ENCODE measurements around the gene ITPR1. TPM values are rescaled to one million over a fixed set of nuclear protein-coding genes. Genes with fewer than 3 reads are reported as not detected.

The ITPR1 gene
- total RNA-seq, 1 experiment from 2014 or later, result 7.5 TPM

GRCh38 chr3:4836516-4836915 is 343.4 kb downstream of the ITPR1 start:
- no TSS peak for BruUV-seq (replicated peaks)
- Mint-ChIP-seq H3K4me3 (ENCODE audit: unreplicated experiment) (no peak overlapping the region), H3K36me3 (ENCODE audit: insufficient read depth, unreplicated experiment) (no peaks in the 10 kb centered on the region), H3K4me1 (ENCODE audit: insufficient read depth, unreplicated experiment) (peaks cover under 1% of the 10 kb centered on the region), H3K27me3 (ENCODE audit: insufficient read depth, unreplicated experiment) (no peaks in the 10 kb centered on the region), H3K27ac (ENCODE audit: low read depth, unreplicated experiment) (no peak overlapping the region), H3K9me3 (ENCODE audit: unreplicated experiment) (no peaks in the 10 kb centered on the region)
- POLR2A ChIA-PET, result no interaction called here
- TF ChIP-seq, protein P1, sequence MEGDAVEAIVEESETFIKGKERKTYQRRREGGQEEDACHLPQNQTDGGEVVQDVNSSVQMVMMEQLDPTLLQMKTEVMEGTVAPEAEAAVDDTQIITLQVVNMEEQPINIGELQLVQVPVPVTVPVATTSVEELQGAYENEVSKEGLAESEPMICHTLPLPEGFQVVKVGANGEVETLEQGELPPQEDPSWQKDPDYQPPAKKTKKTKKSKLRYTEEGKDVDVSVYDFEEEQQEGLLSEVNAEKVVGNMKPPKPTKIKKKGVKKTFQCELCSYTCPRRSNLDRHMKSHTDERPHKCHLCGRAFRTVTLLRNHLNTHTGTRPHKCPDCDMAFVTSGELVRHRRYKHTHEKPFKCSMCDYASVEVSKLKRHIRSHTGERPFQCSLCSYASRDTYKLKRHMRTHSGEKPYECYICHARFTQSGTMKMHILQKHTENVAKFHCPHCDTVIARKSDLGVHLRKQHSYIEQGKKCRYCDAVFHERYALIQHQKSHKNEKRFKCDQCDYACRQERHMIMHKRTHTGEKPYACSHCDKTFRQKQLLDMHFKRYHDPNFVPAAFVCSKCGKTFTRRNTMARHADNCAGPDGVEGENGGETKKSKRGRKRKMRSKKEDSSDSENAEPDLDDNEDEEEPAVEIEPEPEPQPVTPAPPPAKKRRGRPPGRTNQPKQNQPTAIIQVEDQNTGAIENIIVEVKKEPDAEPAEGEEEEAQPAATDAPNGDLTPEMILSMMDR (IDR thresholded peaks at IDR 0.05; ENCODE audit: unreplicated experiment), result no peak
- CTCF ChIA-PET, result interaction anchor here (0.6 kb wide), 2 partner anchors 48 to 127 kb away, joined by 3 read pairs; no protein-coding TSS in a partner anchor
- DNase-seq (ENCODE audit: unreplicated experiment), result no peak
- intact Hi-C loops (cut with micrococcal nuclease), result no loop called here

DNA sequence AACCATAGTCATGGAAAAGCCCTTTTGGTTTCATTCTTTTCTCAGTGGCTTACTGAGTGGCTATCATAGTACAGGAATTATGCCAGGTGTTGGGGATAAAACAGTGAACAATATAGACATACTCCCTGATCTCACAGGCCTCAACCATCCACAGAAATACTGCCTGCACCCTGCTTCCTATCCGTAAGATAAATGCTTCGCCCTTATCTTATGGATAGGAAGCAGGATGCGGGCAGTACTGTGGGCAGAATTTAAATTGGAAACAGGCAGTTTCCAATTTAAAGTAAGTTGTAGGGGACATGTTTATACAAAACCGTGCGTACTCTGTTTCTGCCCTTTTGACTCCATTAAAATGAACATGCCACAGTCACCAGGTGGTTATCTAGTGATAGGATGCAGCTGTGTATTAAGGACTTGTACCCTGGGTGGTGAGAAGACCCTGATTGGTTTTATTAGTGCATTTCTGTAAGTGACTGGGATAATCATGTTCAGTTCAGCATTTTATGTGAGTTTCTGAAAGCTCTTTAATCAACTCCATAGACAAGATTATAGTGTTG is 344.3 kb downstream of the ITPR1 start:
- DNase-seq (ENCODE audit: unreplicated experiment), result no peak
- Mint-ChIP-seq H3K4me3 (ENCODE audit: unreplicated experiment) (no peak overlapping the region), H3K27me3 (ENCODE audit: insufficient read depth, unreplicated experiment) (no peaks in the 10 kb centered on the region), H3K4me1 (ENCODE audit: insufficient read depth, unreplicated experiment) (no peaks in the 10 kb centered on the region), H3K27ac (ENCODE audit: low read depth, unreplicated experiment) (no peak overlapping the region), H3K36me3 (ENCODE audit: insufficient read depth, unreplicated experiment) (no peaks in the 10 kb centered on the region), H3K9me3 (ENCODE audit: unreplicated experiment) (no peaks in the 10 kb centered on the region)
- TF ChIP-seq, protein P1 (IDR thresholded peaks at IDR 0.05; ENCODE audit: unreplicated experiment), result no peak
- BruUV-seq (replicated peaks), result no TSS peak
- ChIA-PET CTCF (interaction anchor here (0.6 kb wide), 1 partner anchor 1622 kb away, joined by 6 read pairs; no protein-coding TSS in a partner anchor), POLR2A (interaction anchor here (0.7 kb wide), 1 partner anchor 59 kb away, joined by 3 read pairs; no protein-coding TSS in a partner anchor)
- intact Hi-C loops (cut with micrococcal nuclease), result no loop called here

DNA sequence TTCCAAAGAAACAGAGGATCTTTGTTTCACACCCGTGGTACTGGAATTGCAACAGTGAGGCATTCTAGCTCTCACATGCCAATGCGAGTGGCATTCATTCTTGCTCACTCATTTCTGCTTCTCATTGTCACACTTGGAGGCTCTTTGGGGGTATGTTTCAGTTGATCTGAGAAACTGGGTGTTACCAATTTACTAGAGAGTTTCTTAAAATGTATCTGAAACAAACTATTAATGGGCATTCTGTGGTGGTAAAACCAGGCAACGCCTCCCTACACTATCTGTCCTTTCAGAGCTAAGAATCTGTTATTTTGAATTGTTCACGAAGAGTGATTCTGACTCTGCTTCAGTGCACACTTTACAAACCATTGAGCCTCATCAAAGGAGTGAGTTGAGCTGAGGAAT is 345.5 kb downstream of the ITPR1 start:
- no peaks in the 10 kb centered on the region for H3K27me3 Mint-ChIP-seq (ENCODE audit: insufficient read depth, unreplicated experiment)
- H3K36me3 Mint-ChIP-seq (ENCODE audit: insufficient read depth, unreplicated experiment), result no peaks in the 10 kb centered on the region
- BruUV-seq (replicated peaks), result no TSS peak
- no peaks in the 10 kb centered on the region for H3K9me3 Mint-ChIP-seq (ENCODE audit: unreplicated experiment)
- no peak for DNase-seq (ENCODE audit: unreplicated experiment)
- CTCF ChIA-PET, result interaction anchor here (0.7 to 1.0 kb wide), 2 partner anchors 10 to 11 kb away, joined by 4 read pairs; no protein-coding TSS in a partner anchor
- no peak overlapping the region for H3K27ac Mint-ChIP-seq (ENCODE audit: low read depth, unreplicated experiment)
- POLR2A ChIA-PET, result no interaction called here
- no peaks in the 10 kb centered on the region for H3K4me1 Mint-ChIP-seq (ENCODE audit: insufficient read depth, unreplicated experiment)
- TF ChIP-seq, protein P1 (IDR thresholded peaks at IDR 0.05; ENCODE audit: unreplicated experiment), result no peak
- intact Hi-C loops (cut with micrococcal nuclease), result no loop called here
- H3K4me3 Mint-ChIP-seq (ENCODE audit: unreplicated experiment), result no peak overlapping the region

DNA sequence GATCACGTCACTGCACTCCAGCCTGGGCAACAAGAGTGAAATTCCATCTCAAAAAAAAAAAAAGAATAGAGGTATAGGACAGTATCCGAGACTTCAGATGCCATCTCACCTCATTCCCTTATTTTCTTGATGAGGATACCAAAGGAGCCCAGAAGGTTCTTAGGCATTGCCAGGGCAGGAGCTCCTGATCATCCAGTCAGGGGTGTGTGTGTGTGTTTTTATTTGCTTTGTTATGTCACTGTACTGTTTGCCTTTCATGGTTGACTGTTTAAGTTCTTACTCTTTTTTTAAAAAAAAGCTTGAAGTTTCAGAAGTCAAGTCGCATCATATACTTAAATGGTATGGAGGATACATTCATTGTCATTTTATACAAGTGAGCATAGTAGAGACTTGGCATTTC is 346.1 kb downstream of the ITPR1 start:
- no peaks in the 10 kb centered on the region for H3K27me3 Mint-ChIP-seq (ENCODE audit: insufficient read depth, unreplicated experiment)
- H3K9me3 Mint-ChIP-seq (ENCODE audit: unreplicated experiment), result no peaks in the 10 kb centered on the region
- BruUV-seq (replicated peaks), result no TSS peak
- H3K36me3 Mint-ChIP-seq (ENCODE audit: insufficient read depth, unreplicated experiment), result no peaks in the 10 kb centered on the region
- ChIA-PET POLR2A (interaction anchor here (0.6 to 1.3 kb wide), 2 partner anchors 10 to 58 kb away, joined by 3 read pairs; no protein-coding TSS in a partner anchor), CTCF (no interaction called here)
- DNase-seq (ENCODE audit: unreplicated experiment), result no peak
- intact Hi-C loops (cut with micrococcal nuclease), result no loop called here
- H3K27ac Mint-ChIP-seq (ENCODE audit: low read depth, unreplicated experiment), result no peak overlapping the region
- no peaks in the 10 kb centered on the region for H3K4me1 Mint-ChIP-seq (ENCODE audit: insufficient read depth, unreplicated experiment)
- TF ChIP-seq, protein P1 (IDR thresholded peaks at IDR 0.05; ENCODE audit: unreplicated experiment), result no peak
- no peak overlapping the region for H3K4me3 Mint-ChIP-seq (ENCODE audit: unreplicated experiment)
